MM.1S (cell line): ENCODE results near the gene NFYC.

ENCODE experiments used
- DNase-seq: peaks from one replicate; pipeline ENCODE4 v3.0.0-alpha.2; 2015
- H2AFZ ChIP-seq: fragments of 300-600 bp; sonication (generic); 2 replicates; pipeline ENCODE4 v1.6.0; 2016; ENCODE audit warnings: antibody characterized with exemption, low read length
- H3F3A ChIP-seq: fragments of 300-600 bp; sonication (generic); 2 replicates; pipeline ENCODE4 v1.6.1; 2016; ENCODE audit warnings: mild to moderate bottlenecking, antibody characterized with exemption, low read length, moderate library complexity, mixed read lengths; ENCODE audit not compliant: insufficient read depth
- H3K27ac ChIP-seq: fragments of 300-600 bp; sonication (generic); 2 replicates; pipeline ENCODE4 v1.5.1; 2016; ENCODE audit warnings: mild to moderate bottlenecking, low read length
- H3K27me3 ChIP-seq: fragments of 300-600 bp; sonication (generic); replicated peaks from 2 replicates; pipeline ENCODE4 v1.6.0; 2016; ENCODE audit warnings: low read length; ENCODE audit not compliant: insufficient read depth
- H3K36me3 ChIP-seq: fragments of 300-600 bp; sonication (generic); replicated peaks from 2 replicates; pipeline ENCODE4 v1.6.1; 2016; ENCODE audit warnings: mild to moderate bottlenecking, low read length, mixed read lengths; ENCODE audit not compliant: insufficient read depth
- H3K4me1 ChIP-seq: fragments of 300-600 bp; sonication (generic); 2 replicates; pipeline ENCODE4 v1.6.1; 2016; ENCODE audit warnings: low read length, mixed read lengths
- H3K4me2 ChIP-seq: fragments of 300-600 bp; sonication (generic); 2 replicates; pipeline ENCODE4 v1.6.0; 2016; ENCODE audit warnings: low read depth, low read length
- H3K4me3 ChIP-seq: fragments of 300-600 bp; sonication (generic); 2 replicates; pipeline ENCODE4 v1.5.1; 2016; ENCODE audit warnings: low read length, mixed read lengths
- H3K79me2 ChIP-seq: fragments of 300-600 bp; sonication (generic); 2 replicates; pipeline ENCODE4 v1.6.1; 2016; ENCODE audit warnings: mixed run types, low read length, mixed read lengths
- H3K9ac ChIP-seq: fragments of 300-600 bp; sonication (generic); 2 replicates; pipeline ENCODE4 v1.6.1; 2016; ENCODE audit warnings: low read length, mixed read lengths
- H3K9me2 ChIP-seq: fragments of 300-600 bp; sonication (generic); replicated peaks from 2 replicates; pipeline ENCODE4 v1.6.1; 2016; ENCODE audit warnings: mild to moderate bottlenecking, low read length, mixed read lengths; ENCODE audit not compliant: insufficient read depth
- H3K9me3 ChIP-seq: fragments of 300-600 bp; sonication (generic); replicated peaks from 2 replicates; pipeline ENCODE4 v1.6.1; 2016; ENCODE audit warnings: mild to moderate bottlenecking, low read length, mixed read lengths; ENCODE audit not compliant: insufficient read depth
- H4K20me1 ChIP-seq: fragments of 300-600 bp; sonication (generic); 2 replicates; pipeline ENCODE4 v1.6.1; 2016; ENCODE audit warnings: mild to moderate bottlenecking, low read length, moderate library complexity, mixed read lengths; ENCODE audit not compliant: insufficient read depth
- EZH2 ChIP-seq: fragments of 300-600 bp; sonication (generic); optimal IDR thresholded peaks from 2 replicates; pipeline ENCODE3; 2017; ENCODE audit warnings: low read depth, mild to moderate bottlenecking, antibody characterized with exemption, low read length, mixed read lengths
- EZH2phosphoT487 ChIP-seq: fragments of 300-600 bp; sonication (generic); IDR thresholded peaks from 2 replicates; pipeline ENCODE4 v1.6.1; 2018; ENCODE audit warnings: antibody characterized with exemption, low read length
- TF ChIP-seq, protein P1 (sequence below): fragments of 300-600 bp; sonication (generic); IDR thresholded peaks from 2 replicates; pipeline ENCODE4 v1.5.1; 2016; ENCODE audit warnings: antibody characterized with exemption, low read length, mixed read lengths

NFYC gene

DNA sequence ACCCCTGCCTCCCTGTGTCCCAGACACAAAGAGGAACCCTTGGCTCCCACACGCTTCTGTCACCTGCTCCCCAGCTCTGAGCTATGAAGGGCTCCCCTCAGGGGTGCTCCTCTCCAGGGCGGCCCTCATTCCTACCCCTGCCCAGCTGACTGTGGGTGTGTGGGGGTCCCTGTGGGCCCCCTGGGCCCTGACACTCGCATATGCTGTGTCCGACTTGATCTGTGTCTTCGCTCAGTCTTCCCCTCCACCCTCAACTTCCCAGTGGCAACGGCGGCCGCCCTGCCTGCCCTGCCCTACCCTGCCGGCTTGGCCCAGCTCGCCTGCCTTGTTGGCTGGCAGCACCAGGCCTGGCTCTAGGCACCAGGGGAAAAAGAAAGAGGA is 93.3 kb downstream of the NFYC start:
- Histone ChIP-seq H2AFZ (no peak overlapping the region), H3K27me3 (peaks cover 6% of the 10 kb centered on the region), H3K4me3 (no peak overlapping the region), H3K9ac (no peak overlapping the region), H3K4me2 (no peak overlapping the region), H4K20me1 (no peaks in the 10 kb centered on the region), H3K36me3 (no peaks in the 10 kb centered on the region), H3K9me2 (no peaks in the 10 kb centered on the region), H3K79me2 (no peaks in the 10 kb centered on the region), H3K9me3 (no peaks in the 10 kb centered on the region), H3K27ac (no peak overlapping the region), H3K4me1 (no peaks in the 10 kb centered on the region), H3F3A (no peaks in the 10 kb centered on the region)
- no peak for DNase-seq
- TF ChIP-seq, protein P1, sequence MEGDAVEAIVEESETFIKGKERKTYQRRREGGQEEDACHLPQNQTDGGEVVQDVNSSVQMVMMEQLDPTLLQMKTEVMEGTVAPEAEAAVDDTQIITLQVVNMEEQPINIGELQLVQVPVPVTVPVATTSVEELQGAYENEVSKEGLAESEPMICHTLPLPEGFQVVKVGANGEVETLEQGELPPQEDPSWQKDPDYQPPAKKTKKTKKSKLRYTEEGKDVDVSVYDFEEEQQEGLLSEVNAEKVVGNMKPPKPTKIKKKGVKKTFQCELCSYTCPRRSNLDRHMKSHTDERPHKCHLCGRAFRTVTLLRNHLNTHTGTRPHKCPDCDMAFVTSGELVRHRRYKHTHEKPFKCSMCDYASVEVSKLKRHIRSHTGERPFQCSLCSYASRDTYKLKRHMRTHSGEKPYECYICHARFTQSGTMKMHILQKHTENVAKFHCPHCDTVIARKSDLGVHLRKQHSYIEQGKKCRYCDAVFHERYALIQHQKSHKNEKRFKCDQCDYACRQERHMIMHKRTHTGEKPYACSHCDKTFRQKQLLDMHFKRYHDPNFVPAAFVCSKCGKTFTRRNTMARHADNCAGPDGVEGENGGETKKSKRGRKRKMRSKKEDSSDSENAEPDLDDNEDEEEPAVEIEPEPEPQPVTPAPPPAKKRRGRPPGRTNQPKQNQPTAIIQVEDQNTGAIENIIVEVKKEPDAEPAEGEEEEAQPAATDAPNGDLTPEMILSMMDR: no peak
- no peak for TF ChIP-seq EZH2phosphoT487
- TF ChIP-seq EZH2: no peak

DNA sequence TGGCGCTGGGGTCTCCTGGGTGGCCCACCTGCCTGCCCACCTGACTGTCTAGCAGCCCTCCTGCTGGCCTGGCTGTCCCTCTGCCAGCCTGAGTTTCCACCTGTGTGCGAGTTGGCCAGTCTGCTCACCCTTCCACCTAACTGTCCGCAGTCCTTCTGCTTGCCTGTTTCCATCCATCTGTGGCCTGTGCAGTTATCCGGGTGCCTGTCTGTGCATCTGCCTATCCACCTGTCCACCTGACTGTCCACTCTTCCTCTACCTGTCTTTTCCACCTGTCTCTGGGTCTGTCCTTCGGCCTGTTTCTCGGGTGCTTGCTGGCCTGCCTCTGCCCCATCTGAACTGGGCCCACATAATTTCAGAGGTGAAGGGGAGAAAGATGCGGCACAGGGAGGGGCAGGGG is 93.9 kb downstream of the NFYC start:
- no peak overlapping the region for H3K4me3 ChIP-seq
- H4K20me1 ChIP-seq: no peaks in the 10 kb centered on the region
- no peaks in the 10 kb centered on the region for H3K79me2 ChIP-seq
- no peaks in the 10 kb centered on the region for H3K36me3 ChIP-seq
- peaks cover 6% of the 10 kb centered on the region for H3K27me3 ChIP-seq
- no peak overlapping the region for H3K9ac ChIP-seq
- TF ChIP-seq EZH2: no peak
- no peak for TF ChIP-seq EZH2phosphoT487
- TF ChIP-seq, protein P1: no peak
- H2AFZ ChIP-seq: no peak overlapping the region
- no peak for DNase-seq
- no peaks in the 10 kb centered on the region for H3K9me2 ChIP-seq
- H3K4me1 ChIP-seq: no peaks in the 10 kb centered on the region
- H3K27ac ChIP-seq: no peak overlapping the region
- H3K9me3 ChIP-seq: no peaks in the 10 kb centered on the region
- no peaks in the 10 kb centered on the region for H3F3A ChIP-seq
- no peak overlapping the region for H3K4me2 ChIP-seq

DNA sequence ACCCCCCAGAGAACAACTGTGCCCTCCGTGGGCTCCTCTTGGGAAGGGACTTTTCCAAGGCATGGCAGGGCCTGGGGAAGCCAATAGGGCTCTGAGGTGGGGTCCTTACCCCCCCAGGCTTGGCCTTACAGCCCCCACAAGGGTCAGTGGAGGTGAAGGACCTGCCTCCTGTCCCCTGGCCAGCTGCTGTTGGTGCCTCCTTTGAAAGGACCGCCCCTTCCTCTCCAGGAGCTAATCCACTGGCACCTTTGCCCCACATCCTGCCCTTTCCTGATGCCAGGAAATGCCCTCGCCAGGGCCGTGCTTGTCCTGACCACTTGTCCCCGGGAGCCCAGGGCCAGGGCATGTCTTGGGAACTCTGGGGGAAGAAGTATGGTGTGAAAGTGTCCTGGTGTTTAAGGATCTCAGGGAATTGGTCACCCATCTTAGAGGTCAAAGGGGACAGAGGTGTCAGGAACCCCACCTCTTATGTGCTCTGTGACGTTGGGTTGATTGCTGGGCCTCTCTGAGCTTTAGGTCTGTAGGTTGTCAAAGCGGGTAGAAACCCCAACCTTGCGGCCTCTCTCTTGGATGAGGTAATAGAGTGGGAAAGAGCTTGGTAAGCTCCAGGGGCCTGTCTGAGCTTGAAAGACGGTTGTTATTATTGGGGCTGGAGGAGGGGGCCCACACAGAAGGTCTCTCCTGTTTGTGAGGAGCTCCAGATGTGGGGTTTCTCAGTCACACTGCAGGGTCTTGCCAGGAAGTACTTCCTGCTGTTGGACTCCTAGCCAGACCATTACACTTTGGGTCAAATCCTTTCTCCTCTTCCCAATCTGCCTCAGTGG is 94.9 kb downstream of the NFYC start:
- Histone ChIP-seq H3K27me3 (peaks cover 6% of the 10 kb centered on the region), H3K4me3 (no peak overlapping the region), H3K36me3 (no peaks in the 10 kb centered on the region), H4K20me1 (no peaks in the 10 kb centered on the region), H3K4me1 (no peaks in the 10 kb centered on the region), H3K9me3 (no peaks in the 10 kb centered on the region), H2AFZ (no peak overlapping the region), H3K4me2 (no peak overlapping the region), H3F3A (no peaks in the 10 kb centered on the region), H3K9ac (no peak overlapping the region), H3K79me2 (no peaks in the 10 kb centered on the region), H3K9me2 (no peaks in the 10 kb centered on the region), H3K27ac (no peak overlapping the region)
- DNase-seq: no peak
- TF ChIP-seq EZH2 (no peak), EZH2phosphoT487 (no peak)
- TF ChIP-seq, protein P1: no peak
